ENCODE data around the gene LPP.

The LPP gene

GRCh38 chr3:188253800-188254452, 100.0 kb downstream of the LPP start:
- DNase-seq (ENCODE audit: low read depth) = no peak

GRCh38 chr3:188254520-188255070, 100.6 kb downstream of the LPP start:
- DNase-seq (ENCODE audit: low read depth) = no peak

DNA sequence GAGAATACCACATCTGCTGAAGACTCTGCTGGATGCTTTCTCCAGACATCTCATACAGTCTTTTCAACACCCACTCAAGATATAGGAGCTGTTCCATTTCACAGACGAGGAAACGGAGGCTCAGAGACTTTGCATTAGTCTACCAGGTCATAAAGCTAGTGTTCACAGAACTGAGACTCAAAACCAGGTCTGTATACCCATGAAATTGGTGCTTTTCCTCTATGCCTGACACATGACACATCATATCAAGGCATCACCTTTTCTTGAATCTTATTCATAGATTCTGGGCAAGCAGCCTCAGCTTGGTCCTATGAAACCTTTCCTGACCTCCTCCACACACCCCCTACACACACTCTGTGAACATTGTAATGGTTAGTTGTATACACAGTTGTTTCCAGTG, 101.2 kb downstream of the LPP start:
- DNase-seq (ENCODE audit: low read depth) = no peak

DNA sequence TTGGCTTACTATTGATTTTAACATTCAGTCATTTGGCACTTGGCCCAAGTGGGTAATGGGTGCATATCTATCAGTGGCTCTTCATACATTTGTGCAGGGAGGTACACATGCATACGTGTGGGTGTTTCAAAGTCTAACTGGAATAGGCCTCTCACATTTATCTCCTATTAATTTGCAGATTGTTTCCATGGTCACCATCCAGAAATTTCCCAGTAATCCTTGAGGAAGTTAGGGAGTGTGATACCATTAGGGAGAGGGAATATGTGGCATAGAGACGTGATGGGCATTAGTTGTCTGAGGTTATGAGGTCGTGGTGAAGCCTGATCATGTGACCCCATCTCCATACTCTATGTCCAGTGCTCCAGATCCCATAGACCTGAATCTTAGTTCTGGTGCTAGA, 102.8 kb downstream of the LPP start:
- no peak for DNase-seq (ENCODE audit: low read depth)

DNA sequence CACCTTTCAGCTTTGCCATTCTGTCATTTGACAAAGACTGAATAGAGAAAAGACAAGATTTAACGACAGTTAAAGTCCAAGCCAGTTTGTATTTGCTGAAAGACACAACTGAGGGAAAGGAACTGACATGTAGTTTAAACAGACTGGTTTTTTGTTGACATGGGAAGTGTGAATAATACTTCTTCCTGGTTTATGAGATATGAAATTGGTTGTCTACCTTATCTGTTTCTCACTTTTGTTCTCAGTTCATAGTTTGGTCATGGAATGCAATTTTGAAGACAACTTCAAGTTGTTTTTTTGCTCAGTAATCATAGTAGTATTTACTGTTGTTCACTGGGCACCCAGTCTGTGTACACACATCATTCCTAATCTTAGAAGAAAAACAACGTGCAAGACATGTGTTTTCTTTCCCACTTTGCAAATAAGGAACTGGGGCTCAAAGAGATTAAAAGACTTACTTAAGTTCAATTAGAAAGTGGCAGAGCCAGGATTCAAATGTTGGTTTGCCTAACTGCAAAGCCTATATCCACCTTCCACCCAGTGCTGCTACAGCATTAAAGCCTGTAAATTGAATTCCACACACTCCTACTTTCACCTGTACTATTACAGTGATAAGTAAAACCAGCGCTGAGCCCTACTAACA, 103.5 kb downstream of the LPP start:
- DNase-seq (ENCODE audit: low read depth) = no peak

GRCh38 chr3:188259191-188259590, 105.2 kb downstream of the LPP start:
- DNase-seq (ENCODE audit: low read depth) = no peak

GRCh38 chr3:188259596-188259995, 105.6 kb downstream of the LPP start:
- no peak for DNase-seq (ENCODE audit: low read depth)

- no peak for DNase-seq (ENCODE audit: low read depth)
Observed at GRCh38 chr3:188261011-188261410, 107.1 kb downstream of the LPP start.

DNA sequence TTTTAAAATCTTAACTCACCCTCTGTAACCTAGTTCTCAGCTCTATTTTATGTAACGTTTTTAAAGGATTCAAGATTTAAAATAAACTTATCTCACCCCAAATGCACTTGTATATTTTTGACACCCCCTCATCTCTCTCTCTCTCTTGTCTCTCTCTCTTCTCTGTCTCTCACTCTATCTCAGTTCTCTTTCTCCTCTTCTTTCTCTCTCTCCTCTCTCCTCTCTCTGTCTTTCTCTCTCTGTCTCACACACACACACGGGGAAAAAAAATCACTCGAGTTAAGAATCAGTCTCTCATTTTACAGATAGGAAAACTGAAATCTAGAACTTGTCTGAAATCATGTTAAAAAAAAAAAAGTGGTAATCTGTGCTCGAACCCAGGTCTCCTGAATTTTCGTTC, 108.5 kb downstream of the LPP start:
- DNase-seq (ENCODE audit: low read depth) = no peak

DNA sequence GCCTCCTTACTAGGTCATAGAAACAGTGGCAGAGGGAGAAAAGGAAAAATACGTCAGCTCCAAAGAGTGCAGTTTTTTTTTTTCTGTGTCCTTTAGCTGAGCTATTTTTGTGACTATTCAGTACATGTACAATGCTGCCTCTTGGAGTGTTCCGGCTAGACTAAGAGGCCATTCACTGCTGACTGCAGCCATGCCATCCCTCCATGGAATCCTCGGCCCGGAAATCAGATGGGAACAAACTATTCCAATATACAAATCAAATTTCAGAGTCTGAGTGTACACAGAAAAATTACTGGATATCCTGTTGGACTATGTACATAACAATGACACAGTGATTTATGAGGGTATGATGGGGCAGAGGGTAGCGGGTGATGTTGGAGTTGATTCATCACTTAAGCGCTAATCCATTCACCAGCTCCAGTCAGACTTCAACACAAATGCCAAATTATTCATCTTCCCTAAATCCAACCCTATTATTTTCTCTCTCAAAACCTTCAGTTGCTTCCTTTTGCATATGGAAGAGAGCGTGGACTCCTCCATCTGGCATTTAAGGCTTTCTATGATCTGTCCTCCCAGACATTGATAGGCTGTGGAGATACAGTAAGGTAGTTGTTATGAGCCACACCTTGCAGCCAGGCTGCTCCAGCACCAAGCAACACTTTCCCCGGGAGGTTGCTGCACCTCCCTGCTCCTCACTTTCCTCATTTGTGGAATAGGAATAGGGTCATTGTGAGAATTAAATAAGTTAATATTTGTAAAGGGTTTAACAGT, 109.1 kb downstream of the LPP start:
- DNase-seq (ENCODE audit: low read depth) = peak; percentile 92

DNA sequence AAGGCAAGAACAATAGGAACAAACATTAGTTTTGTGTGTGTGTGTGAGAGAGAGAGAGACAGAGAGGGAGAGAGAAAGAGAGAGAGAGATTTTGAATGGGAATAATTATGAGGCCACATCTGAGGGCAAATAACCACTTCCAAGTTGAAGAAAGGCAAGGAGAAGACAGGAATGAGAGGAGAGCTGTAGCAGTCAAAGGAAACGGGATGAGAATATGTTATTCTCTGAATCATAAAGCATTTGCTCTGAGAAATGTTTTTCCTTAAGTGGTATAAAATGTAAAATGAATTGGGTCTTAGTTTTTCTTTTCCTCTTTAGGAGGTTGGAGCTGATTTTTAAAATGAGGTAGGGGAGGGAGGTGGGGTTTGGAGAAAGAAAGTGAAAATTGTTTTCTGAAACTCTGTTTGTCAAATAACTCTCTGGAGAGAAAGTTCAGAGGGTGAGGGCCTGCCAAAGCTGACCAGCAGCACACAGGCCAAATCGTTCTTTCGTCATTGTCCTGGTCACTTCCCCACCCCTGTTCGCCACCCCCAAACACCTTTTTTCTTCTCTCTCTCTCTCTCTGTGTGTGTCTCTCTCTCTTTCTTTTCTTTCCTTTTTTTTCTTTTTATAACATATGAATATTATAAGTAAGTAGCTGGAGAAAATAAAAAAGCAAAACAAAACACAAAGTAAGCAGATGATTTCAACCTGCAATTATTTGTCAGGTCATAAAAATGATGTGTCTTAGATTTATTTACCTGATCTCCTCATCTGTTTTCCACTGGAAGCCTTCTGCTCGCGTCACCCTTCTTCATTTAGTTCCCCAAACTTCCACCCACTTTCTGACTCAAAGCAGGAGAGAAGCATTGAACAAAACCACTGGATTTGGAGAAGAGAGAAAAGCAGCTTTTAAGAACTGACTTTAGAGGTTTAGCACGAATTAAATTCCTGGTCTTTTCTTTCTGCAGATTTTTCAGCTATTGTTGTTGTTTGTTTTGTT, 110.6 kb downstream of the LPP start:
- DNase-seq (ENCODE audit: low read depth) = no peak

- DNase-seq (ENCODE audit: low read depth) = no peak
Observed at GRCh38 chr3:188266562-188267274, 112.8 kb downstream of the LPP start.

DNA sequence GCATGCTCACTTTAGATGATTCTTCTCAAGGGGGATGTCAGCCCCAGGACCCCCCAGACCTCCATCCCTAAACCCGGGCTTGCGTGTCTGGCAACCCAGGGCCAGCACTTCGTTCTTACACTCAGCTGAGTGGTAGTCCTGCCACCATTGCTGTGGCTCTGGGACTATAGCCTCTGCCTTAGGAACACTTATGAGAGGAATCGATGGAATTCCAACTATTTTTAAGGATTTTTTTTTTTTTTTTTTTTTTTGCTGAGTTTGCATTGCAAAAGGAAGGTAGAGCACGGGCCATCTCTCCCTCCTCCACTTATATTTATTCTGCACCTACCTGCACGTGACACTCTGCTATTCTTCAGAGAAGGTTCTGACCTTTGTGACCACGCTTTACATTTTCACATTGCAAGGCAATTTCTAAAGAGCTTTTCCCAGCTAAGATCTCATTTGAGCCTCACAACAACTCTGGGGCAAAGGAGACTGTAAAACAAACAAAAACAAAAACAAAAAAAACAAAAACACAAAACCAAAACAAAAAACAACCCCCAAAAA, 113.9 kb downstream of the LPP start:
- no peak for DNase-seq (ENCODE audit: low read depth)

DNA sequence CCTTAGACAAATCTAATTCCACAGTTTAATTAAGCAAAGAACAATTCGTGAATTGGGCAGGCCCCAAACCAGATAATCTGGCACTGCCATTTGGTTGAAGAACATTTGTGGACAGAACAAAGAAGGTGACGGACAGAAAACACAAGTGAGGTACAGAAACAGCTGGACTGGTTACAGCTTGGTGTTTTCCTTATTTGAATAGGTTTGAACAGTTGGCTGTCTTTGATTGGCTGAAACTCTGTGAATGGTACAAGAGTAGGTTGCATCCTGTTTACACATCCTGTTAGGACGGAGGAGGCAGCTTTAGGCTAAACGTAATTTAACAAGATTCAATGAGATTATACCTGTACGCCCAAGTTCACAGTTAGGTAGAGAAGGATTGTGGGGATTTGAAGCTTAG, 114.4 kb downstream of the LPP start:
- no peak for DNase-seq (ENCODE audit: low read depth)

DNA sequence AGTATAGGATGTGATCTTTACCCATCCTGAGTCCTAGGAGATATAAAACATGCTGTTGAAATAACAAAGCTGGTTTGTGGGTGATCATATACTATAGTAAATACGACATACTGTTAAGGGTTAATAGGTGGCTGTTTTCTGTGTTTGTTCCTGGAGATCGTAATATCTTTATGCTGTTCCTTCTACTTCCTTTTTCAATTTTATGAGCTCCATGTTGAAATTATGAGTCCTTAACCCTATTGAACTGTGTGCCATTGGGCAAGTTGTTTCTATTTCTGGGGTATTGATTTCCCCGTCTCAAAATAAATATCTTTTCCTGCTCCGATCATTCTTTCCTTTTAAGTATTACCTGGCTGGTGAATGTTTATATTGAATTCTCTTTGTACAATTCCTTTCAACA, 115.1 kb downstream of the LPP start:
- no peak for DNase-seq (ENCODE audit: low read depth)

GRCh38 chr3:188270423-188270972, 116.5 kb downstream of the LPP start:
- DNase-seq (ENCODE audit: low read depth) = peak; percentile 86

DNA sequence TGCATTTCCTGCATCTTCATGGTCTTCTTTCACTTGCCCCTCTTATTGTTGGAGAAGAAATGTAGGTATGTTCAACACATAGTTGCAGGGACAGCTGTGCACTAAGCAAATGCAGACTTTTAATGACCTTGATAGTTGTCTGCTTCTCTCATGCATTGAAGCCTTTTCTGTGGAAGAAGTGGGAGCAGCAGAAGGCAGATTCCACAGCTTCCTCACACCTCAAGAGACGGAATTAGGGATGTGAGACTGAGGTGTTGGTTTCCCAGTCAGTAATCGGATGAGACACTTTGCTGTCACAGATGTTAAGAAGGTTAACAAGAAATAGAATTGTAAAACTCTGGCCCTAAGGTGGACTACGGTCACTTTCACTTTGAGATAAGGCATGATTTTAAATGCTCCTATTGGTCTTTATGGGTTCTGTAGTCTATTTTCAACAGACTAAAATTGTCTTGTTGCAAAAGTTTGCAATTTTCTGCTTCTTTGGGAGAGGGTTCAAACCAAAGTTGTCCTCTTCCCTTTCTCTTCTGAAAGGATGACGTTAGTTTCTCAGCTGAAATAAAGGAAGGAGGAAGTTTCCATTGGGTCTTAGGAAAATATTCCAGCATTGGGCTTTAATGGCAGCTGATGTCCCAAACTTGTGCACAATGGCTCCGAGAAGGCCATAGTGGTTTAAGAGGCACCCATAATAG, 117.4 kb downstream of the LPP start:
- DNase-seq (ENCODE audit: low read depth) = no peak

DNA sequence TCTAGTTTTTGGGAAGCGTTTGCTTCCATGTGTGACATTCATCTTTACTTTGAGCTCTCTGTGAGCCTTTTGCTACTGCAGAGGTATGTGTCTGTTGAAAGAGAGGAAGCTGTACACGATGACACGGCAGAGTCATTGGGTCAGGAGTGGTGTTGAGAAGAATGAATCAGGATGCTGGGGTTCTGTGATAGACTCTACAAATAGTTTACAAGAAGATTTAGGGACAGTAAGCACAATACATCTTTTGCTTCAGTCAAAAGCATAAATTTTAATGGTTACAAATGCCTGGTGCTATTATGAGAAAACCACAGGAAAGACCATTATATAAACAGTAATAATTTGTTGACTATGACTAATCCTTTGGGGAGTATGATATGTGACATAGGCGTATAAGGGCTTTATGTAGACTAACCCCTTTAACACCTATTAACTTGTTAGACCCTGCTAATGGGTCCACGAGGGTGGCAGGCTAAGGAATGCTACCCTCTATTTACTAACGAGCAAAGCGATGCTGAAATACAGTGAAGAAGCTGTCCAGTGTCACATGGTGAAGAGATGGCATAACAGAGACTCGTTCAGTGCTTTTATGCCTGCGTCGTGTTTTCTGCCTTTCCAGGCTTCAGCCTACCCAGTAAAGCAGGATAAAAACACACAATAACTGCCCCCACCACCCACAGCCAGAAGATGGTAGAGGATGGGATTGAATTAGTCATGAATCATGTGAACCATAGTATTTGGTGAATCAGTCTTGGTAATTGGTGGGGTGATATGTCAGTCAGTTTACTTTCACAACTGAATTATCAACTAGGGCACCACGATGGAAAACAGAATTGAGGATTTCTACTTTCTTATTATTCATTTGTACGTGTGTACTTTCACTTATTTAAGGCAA, 118.8 kb downstream of the LPP start:
- DNase-seq (ENCODE audit: low read depth) = no peak

Data from HS-5 (cell line).